Fibroblast of skin of left biceps (primary cell): Measurements from ENCODE around the gene C10orf53.
A peak's percentile ranks its signal among the peaks of the same experiment; 100 is the strongest.

Experiments used
- DNase-seq, 2 experiments: peaks; one replicate each; pipeline ENCODE4 v3.0.0-alpha.2; 2013; ENCODE audit warnings: low read depth in 2 of 2

C10orf53 gene, protein sequence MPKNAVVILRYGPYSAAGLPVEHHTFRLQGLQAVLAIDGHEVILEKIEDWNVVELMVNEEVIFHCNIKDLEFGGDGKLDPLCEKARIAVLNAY

DNA sequence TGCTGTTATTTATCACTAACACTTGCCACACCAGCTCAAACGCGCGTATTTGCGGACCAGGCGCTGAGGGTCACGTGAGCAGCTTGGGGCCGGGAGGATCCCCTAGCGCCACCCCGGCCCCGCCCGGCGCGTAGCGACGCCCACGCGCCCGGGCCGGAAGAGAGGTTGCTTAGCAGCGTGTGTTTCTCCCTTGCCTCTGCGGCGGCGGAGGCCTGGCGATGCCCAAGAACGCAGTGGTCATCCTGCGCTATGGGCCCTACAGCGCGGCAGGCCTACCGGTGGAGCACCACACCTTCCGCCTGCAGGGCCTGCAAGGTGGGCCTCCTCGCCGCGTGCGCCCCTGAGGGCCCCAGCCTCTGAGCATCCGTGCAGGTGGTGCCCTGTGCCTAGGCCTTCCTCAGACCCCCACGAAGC, at the start of gene C10orf53:
Gene C10orf53 (plus strand): TSS at position 172 of the 414 bp plus-strand sequence. CDS start 47 bp downstream, at position 219.
- peak in 1 of 2 experiments; percentile 2 for DNase-seq

- no peak for DNase-seq
Measured at GRCh38 chr10:49631975-49632374, 47.5 kb upstream of the C10orf53 start.

DNA sequence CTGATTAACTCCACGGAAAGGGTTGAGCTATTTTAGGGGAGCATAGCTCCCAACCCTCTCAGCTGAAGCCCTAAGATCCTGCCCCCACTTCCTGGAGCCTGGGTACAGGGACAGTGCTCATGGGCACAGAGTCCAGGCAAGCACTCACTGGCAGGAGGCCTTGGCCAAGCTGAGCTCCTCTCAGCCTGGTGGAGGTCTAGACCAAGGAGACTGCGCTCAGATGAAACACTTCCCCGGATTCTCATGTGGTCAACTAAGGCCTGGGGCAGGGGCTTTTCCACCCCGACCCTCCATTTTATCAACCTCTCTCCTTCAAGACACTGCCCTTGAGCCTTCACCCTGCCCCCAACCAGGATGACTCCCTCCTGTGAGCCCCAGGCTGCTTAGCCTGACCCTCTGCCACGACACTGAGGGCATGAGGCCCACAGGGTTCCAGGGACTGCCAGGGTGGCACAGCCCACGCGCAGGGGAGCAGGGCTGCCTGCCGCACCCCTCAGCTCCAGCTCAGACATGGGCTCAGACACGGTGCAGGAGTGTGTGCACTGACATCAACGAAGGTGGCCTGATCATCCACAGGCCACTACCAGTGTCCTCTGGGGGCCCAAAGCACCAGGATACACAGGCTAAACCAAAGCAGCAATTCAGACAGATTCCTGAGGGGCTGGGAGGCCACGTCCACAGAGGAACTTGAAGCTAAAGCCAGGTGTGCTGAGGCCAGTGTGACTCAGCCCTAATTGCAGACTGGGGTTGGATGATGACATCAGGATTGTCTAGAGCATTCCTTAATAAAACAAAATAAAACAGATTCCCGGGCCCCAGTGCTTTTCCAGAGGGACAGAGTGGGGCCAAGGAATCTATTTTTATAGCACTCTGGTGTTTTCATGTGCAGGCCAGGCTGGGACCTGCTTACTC, 46.8 kb upstream of the C10orf53 start:
- no peak for DNase-seq

DNA sequence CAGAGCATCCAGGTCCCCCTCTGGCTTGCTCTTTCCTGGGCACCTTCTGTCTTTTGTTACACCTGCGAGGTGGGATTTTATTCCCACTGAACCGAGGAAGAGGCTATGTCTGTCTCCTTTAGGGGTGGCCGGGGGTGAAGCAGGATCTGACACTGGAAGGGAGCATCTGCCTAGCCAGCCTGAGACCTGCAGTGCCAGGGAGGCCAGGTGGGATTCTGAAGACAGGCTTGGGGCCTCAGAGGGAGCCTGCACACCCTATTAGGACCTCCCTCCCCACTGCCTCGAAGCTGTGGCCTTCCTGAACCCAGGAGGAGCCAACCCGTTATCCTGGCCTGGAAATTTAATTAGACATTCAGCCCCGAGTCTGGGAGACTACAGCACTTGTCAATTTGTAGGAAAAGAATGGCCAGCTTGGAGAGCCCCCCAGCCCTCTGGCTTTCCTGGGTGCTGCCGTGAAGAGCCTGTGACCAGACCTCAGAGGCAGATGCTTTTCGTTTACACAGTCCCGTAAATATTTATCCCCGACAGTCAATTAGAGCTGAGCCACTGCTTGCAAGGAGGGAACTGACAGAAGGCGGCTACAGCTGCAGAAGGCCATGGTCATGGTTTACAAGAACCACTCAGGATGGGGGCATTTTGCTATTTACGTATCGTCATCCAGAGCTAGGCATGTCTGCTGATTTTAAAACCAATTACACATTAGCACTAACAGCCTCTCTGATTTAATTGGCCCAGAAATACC, 46.0 kb upstream of the C10orf53 start:
- no peak for DNase-seq

DNA sequence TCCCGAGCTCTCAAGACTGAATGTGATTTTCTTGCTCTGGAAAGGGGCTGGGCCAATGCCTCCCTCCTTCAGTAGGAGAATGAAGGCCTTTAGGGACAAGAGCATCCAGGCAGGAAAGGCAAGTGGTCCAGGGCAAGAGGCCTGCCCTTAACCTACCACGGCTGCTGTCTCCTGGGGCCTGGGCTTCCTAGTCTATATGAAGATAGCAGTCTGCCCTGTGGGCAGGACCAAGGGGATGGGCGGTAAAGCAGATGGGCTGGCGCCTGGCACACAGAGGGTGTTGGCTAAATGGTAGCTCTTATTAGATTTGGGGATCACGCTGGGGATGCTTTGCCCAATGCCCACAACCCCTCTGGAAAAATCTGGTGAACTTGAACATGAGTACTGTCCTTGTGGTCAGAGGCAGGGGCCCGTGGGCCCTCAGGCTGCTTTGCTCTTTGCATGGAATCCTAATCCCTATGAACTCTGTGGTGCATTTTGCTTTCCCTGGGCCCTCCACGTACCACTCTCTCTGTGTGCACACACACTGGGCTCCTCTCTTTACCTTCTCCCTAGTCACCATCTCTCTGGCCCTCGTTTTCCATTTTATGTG, 45.3 kb upstream of the C10orf53 start:
- DNase-seq, result no peak

- no peak for DNase-seq
Measured at GRCh38 chr10:49642311-49642710, 37.1 kb upstream of the C10orf53 start.

GRCh38 chr10:49643241-49644034, 36.0 kb upstream of the C10orf53 start:
- DNase-seq, result no peak

- DNase-seq, result no peak
Measured at GRCh38 chr10:49644035-49644646, 35.3 kb upstream of the C10orf53 start.

DNA sequence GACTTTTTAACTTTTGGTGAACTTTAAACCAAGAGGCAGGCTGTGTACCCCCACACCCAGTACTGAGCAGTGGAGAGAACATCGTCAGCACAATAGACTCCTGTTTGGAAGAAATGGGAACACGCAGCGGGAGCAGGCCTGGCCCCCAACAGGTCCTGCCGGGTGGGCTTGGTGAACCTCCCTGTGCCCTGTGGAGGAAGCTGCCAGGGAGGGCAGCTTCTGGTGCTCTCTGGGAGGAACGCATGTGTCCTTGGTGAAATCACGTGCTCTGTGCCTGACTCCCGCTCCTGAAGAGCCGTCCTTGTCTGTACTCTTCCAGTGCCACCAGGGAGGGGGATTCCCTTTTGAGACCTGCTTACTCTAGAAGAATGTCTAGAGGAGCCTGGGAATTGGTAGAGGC, 34.0 kb upstream of the C10orf53 start:
- DNase-seq, result no peak

DNA sequence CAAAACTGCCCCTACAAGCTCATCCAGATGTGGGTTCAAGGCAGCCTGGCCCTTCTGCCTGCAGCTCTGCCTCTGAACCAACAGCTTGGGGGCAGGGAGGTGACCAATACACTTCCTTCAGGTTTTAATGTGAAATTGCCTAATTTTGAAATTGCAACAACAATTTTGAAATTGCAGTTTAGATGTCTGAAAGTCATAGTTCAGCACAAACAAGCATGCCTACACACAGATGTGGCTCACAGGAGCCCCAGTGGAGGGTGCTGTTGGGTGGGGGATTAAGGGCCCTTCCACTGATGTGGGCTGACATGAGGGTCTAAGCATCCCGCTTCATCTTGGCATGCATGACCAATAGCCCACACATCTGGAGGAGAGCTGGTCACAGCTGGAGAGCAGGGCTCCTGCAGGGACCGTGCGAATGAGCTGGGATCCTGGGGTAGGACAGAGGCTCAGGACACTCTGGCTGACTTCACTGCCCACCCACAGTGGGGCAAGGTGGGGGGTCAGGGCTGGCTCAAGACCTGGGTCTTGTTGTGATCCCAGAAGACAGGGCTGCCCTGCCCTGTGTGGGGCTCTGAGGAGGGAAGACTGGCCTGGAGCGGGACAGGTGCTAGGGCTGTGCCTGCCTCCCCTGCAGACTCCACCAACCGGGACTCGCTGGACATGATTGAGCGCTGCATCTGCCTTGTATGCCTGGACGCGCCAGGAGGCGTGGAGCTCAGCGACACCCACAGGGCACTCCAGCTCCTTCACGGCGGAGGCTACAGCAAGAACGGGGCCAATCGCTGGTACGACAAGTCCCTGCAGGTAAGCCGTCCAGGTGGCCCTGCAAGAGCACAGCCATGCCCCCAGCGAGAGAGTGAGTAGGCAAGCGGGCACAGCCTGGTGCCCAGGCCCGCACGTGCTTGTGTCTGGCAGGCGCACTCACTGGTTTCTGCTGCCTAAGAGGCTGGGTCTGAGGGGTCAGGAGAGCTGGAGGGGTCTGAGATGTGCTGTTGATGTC, 33.3 kb upstream of the C10orf53 start:
- DNase-seq, result no peak

DNA sequence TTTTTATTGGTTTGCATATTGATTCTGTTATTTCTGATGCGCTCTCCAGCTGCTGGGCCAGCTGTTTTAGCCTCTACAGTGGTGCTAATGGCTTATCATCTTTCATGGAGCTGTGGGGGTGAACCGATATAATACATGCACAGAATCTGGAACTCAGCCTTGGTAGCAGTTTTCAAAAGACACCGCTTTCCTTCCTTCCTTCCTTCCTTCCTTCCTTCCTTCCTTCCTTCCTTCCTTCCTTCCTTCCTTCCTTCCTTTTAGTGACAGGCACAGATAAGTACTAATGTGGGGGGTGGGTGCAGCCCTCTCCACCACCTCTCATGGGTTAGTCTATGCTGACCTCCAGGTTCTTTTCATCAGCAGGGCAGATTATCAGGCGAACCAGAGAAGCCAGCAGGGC, 31.9 kb upstream of the C10orf53 start:
- DNase-seq, result no peak

- no peak for DNase-seq
Measured at GRCh38 chr10:49647985-49648795, 31.3 kb upstream of the C10orf53 start.

GRCh38 chr10:49649294-49649693, 30.2 kb upstream of the C10orf53 start:
- no peak for DNase-seq

DNA sequence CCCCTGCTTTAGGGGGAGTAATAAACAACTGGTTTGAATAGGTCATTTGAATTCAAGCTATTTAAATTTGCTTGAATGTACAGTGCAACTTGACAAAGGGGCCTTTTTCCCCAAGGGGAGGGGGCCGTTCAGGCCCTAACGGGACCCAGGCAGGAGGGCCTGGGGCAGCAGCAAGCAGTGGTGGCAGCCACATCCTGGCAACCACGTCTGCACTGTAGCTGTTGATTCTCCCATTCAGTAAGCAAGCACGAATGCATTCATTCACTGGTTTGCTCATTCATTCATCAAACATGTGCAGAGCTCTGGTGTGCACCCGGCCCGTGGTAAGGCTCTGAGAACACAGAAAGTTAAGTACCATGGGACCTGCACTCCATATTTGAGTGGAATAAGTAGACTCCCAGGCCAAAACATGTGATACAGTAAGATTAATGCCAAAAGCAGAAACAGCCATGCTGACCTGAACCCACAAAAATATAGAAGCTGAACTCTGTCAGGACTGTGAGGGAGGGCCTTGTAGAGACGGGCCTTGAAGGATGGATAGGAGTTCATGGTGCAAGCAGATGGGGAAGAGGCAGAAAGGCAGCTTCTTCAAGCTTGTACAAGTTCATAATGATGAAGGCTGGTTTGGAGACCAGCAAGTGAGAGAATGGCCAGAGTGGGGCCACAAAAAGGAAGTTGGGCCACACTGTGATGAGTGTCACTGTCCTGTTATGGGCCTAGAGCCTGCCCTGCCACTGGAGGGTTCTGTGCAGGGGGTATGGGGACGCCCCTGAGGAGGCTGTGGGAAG, 29.3 kb upstream of the C10orf53 start:
- DNase-seq, result no peak

DNA sequence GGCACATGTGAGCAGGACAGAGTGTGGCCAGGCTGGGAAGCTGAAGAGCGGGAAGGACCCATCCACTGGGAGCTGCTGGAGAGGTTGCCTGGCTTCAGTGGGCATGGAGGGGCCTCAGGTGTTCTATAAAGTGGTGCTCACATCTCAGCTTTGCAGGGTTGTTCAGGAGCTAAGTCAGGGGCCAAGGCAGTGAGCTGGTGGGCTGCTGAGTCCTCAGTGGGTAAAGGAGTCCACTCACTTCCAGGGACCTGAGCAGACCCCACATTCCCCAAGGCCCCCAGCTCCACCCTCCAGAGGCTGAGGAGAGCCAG, 28.8 kb upstream of the C10orf53 start:
- DNase-seq, result no peak

DNA sequence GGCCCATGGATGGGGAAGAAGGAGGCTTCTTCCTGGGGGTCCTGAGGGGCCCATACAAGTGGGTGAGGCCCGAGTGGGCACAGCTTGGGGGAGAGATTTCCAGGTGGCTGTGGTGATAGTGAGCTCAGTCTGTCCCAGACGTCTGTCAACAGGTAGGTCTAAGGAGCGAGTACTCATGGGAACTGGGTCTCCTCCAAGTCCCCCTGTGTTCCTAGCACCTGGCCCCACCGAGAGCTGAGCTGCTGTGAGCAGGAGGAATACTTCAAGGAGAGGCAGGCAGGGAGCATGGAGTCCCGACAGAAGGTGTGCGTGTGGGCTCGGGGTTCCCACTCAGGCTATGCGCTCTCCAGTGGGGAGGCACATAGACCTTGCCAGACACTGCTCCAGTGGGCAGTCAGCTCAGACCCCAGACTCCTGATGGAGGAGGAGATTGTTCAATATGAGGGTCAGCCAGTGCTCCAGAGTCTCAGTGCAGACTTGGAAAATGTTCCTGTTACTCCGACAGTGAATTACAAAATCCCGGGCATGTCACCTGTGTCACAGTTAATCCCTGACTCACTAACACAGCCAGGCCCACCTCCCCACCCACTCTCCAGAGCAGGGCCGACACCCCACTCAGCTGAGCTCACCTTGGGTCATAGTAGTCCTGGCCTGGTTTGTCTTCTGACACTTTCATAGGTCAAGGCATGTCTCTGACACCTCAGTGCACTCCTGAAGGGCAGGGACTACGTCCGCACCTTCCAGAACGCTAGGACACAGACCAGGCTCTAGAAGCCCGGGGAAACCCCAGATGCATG, 28.2 kb upstream of the C10orf53 start:
- no peak for DNase-seq

- no peak for DNase-seq
Measured at GRCh38 chr10:49651917-49652316, 27.5 kb upstream of the C10orf53 start.
